Urothelium cell line (cell line): Measurements from ENCODE around the gene CALCOCO1.
"Not testable (repeated sequence)": the region's sequence is repeated elsewhere in the genome, so short reads cannot be mapped to it uniquely, and the experiment has no call there.

Source experiments
- DNase-seq: peaks from one replicate; pipeline ENCODE4 v3.0.0; 2011; ENCODE audit warnings: low spot score, mixed read lengths
- FAIRE-seq: peaks from 2 replicates; lab custom pipeline; 2011; peaks lifted over from hg19 to GRCh38; lab: Jason Lieb, UNC

Gene CALCOCO1

GRCh38 chr12:53701518-53702264 is 25.6 kb downstream of the CALCOCO1 start:
- DNase-seq = peak; percentile 79
- peak; percentile 97 for FAIRE-seq

- DNase-seq (no peak), FAIRE-seq (no peak)
Measured at GRCh38 chr12:53700567-53700966, 26.7 kb downstream of the CALCOCO1 start.

GRCh38 chr12:53699678-53700025 is 27.6 kb downstream of the CALCOCO1 start:
- FAIRE-seq = no peak
- DNase-seq = no peak

- FAIRE-seq (no peak), DNase-seq (no peak)
Measured at GRCh38 chr12:53698948-53699677, 28.1 kb downstream of the CALCOCO1 start.

- DNase-seq (no peak), FAIRE-seq (no peak)
Measured at GRCh38 chr12:53696655-53697331, 30.5 kb downstream of the CALCOCO1 start.

- no peak for FAIRE-seq
Measured at GRCh38 chr12:53696285-53696654, 31.0 kb downstream of the CALCOCO1 start.

GRCh38 chr12:53695152-53696145 is 31.8 kb downstream of the CALCOCO1 start:
- FAIRE-seq (no peak), DNase-seq (peak; percentile 73)

More at GRCh38 chr12:53696285-53696654, 31.0 kb downstream of the CALCOCO1 start:
- DNase-seq = peak; percentile 89

- DNase-seq (no peak), FAIRE-seq (no peak)
Measured at GRCh38 chr12:53694756-53695151, 32.5 kb downstream of the CALCOCO1 start.

GRCh38 chr12:53688134-53688533 is 39.1 kb downstream of the CALCOCO1 start:
- no peak for FAIRE-seq
- no peak for DNase-seq

- FAIRE-seq (no peak), DNase-seq (no peak)
Measured at GRCh38 chr12:53686436-53686835, 40.8 kb downstream of the CALCOCO1 start.

- no peak for DNase-seq
- FAIRE-seq = no peak
Measured at GRCh38 chr12:53684654-53685220, 42.5 kb downstream of the CALCOCO1 start.

- no peak for DNase-seq
- no peak for FAIRE-seq
Measured at GRCh38 chr12:53683983-53684382, 43.3 kb downstream of the CALCOCO1 start.

GRCh38 chr12:53683494-53683893 is 43.8 kb downstream of the CALCOCO1 start:
- FAIRE-seq = no peak

GRCh38 chr12:53680061-53680460 is 47.2 kb downstream of the CALCOCO1 start:
- not testable (repeated sequence) for DNase-seq, FAIRE-seq

More at GRCh38 chr12:53683494-53683893, 43.8 kb downstream of the CALCOCO1 start:
- DNase-seq = no peak

GRCh38 chr12:53677800-53678148 is 49.5 kb downstream of the CALCOCO1 start:
- no peak for FAIRE-seq
- DNase-seq = no peak

- DNase-seq (no peak), FAIRE-seq (no peak)
Measured at GRCh38 chr12:53677016-53677799, 50.0 kb downstream of the CALCOCO1 start.

GRCh38 chr12:53676656-53677015 is 50.6 kb downstream of the CALCOCO1 start:
- FAIRE-seq = no peak
- no peak for DNase-seq

- DNase-seq = peak; percentile 99
- peak; percentile 89 for FAIRE-seq
Measured at GRCh38 chr12:53675701-53676607, 51.3 kb downstream of the CALCOCO1 start, which contains the start of gene ATP5MC2. TSS of gene ATP5MC2 (minus strand) at chr12:53676083. CDS start at chr12:53672614, 3,469 bp downstream.
